Raji (cell line): ENCODE data around the gene MARCHF3.

Source experiments
- POLR2A ChIP-seq: IDR thresholded peaks from 2 replicates; pipeline ENCODE4 v1.6.1; 2011; ENCODE audit warnings: low read depth, low read length, control low read depth; ENCODE audit not compliant: insufficient read depth

MARCHF3 gene

GRCh38 chr5:126847456-126847820 is 182.9 kb downstream of the MARCHF3 start:
- TF ChIP-seq POLR2A, result no peak

- TF ChIP-seq POLR2A, result no peak
Observed at GRCh38 chr5:126846744-126847455, 183.5 kb downstream of the MARCHF3 start.

- no peak for TF ChIP-seq POLR2A
Observed at GRCh38 chr5:126846344-126846743, 184.0 kb downstream of the MARCHF3 start.

GRCh38 chr5:126845470-126846070 is 184.8 kb downstream of the MARCHF3 start:
- TF ChIP-seq POLR2A, result peak; percentile 33; the same call in 1 of the 2 replicates

- no peak for TF ChIP-seq POLR2A
Observed at GRCh38 chr5:126837906-126838539, 192.3 kb downstream of the MARCHF3 start.

- TF ChIP-seq POLR2A, result no peak
Observed at GRCh38 chr5:126837242-126837641, 193.1 kb downstream of the MARCHF3 start.

GRCh38 chr5:126836778-126837177 is 193.6 kb downstream of the MARCHF3 start:
- TF ChIP-seq POLR2A, result no peak

- TF ChIP-seq POLR2A, result no peak
Observed at GRCh38 chr5:126831156-126831555, 199.2 kb downstream of the MARCHF3 start.

GRCh38 chr5:126830061-126830460 is 200.3 kb downstream of the MARCHF3 start:
- TF ChIP-seq POLR2A, result no peak

GRCh38 chr5:126829098-126829497 is 201.3 kb downstream of the MARCHF3 start:
- TF ChIP-seq POLR2A, result no peak

GRCh38 chr5:126826619-126827215 is 203.6 kb downstream of the MARCHF3 start:
- TF ChIP-seq POLR2A, result no peak

- no peak for TF ChIP-seq POLR2A
Observed at GRCh38 chr5:126819253-126819652, 211.1 kb downstream of the MARCHF3 start.

- no peak for TF ChIP-seq POLR2A
Observed at GRCh38 chr5:126818736-126819135, 211.6 kb downstream of the MARCHF3 start.
